ENCODE results near the gene ARAP2.

Gene ARAP2

DNA sequence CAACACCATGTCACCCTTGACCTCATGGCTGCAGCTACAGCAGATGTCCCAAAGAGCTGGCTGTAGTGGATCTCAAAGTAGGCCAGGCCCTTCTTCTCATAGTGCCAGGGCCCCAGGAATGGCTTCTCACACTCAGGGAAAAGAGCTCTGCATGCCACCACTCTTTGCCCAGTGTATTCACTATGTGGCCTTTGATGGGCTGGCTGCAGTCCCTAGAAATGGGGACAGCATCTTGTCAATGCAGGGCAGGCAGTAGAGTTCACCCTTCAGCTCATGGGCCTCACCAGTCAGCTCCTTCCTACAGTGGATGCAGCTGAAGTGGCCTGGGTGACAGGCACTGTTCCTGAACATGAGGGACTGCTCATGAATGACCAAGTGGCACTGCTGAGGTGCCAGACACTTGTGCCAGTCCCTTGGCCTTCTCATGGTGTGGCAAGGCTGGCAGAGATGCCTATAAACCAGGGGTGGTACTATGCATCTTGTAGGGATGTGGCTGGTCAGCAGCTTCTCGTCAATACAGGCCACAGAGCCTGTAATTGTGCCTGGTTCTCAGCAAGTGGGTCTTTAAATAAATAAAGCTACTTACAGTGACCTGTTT, 178.9 kb downstream of the ARAP2 start:
- no peak for DNase-seq
- no peaks in the 10 kb centered on the region for H3K36me3 ChIP-seq
- no peak overlapping the region for H3K4me3 ChIP-seq (ENCODE audit: low read depth, low read length)
- no peaks in the 10 kb centered on the region for H3K9me3 ChIP-seq (ENCODE audit: severe bottlenecking)
- H3K27me3 ChIP-seq (ENCODE audit: insufficient read depth, low read depth, severe bottlenecking): peaks cover 38% of the 10 kb centered on the region
- TF ChIP-seq, protein P1, sequence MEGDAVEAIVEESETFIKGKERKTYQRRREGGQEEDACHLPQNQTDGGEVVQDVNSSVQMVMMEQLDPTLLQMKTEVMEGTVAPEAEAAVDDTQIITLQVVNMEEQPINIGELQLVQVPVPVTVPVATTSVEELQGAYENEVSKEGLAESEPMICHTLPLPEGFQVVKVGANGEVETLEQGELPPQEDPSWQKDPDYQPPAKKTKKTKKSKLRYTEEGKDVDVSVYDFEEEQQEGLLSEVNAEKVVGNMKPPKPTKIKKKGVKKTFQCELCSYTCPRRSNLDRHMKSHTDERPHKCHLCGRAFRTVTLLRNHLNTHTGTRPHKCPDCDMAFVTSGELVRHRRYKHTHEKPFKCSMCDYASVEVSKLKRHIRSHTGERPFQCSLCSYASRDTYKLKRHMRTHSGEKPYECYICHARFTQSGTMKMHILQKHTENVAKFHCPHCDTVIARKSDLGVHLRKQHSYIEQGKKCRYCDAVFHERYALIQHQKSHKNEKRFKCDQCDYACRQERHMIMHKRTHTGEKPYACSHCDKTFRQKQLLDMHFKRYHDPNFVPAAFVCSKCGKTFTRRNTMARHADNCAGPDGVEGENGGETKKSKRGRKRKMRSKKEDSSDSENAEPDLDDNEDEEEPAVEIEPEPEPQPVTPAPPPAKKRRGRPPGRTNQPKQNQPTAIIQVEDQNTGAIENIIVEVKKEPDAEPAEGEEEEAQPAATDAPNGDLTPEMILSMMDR (IDR thresholded peaks at IDR 0.05; ENCODE audit: low read depth, low read length): no peak
- no peak overlapping the region for H3K27ac ChIP-seq

DNA sequence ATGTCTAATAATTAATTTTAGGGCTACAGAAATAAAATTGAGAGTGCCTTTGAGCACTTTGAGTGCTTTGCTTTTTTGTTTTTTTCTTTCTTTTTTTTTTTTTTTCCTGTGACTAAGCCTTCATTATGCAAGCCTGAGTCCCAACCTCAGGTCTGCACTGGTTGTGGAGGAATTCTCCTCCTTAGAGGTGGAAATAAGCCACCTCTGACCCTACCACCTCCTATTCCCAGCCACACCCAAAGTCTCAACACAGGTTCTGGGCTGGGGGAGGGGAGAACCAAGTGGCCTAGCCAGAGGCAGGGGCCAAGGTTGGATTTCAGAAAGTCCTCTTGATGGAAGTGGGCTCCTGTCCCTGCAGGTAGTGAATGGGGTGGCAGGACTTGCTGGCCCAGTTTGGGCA, 180.2 kb downstream of the ARAP2 start:
- TF ChIP-seq, protein P1 (IDR thresholded peaks at IDR 0.05; ENCODE audit: low read depth, low read length): no peak
- H3K9me3 ChIP-seq (ENCODE audit: severe bottlenecking): no peaks in the 10 kb centered on the region
- no peaks in the 10 kb centered on the region for H3K36me3 ChIP-seq
- H3K27ac ChIP-seq: no peak overlapping the region
- peaks cover 28% of the 10 kb centered on the region for H3K27me3 ChIP-seq (ENCODE audit: insufficient read depth, low read depth, severe bottlenecking)
- no peak overlapping the region for H3K4me3 ChIP-seq (ENCODE audit: low read depth, low read length)
- no peak for DNase-seq

DNA sequence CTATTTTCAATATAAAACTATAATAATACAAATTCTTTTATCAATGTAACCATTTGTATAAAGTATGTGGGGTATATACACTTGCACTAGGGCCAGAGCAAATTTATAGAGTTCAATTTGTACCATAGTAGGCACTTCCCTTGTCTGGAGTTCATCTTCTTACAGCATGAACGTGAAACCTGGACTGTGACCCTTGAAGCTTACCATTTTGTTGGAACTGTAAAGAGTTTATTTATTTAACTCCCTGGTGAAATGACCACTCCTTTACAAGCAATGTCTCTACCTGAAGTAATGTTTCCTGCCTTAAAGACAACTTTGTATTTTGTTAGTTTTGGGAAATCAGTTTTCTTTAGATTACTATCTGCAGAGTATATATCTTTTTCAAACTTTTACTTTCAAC, 188.2 kb downstream of the ARAP2 start:
- no peak overlapping the region for H3K27ac ChIP-seq
- DNase-seq: no peak
- H3K9me3 ChIP-seq (ENCODE audit: severe bottlenecking): no peaks in the 10 kb centered on the region
- peaks cover 5% of the 10 kb centered on the region for H3K27me3 ChIP-seq (ENCODE audit: insufficient read depth, low read depth, severe bottlenecking)
- no peaks in the 10 kb centered on the region for H3K36me3 ChIP-seq
- TF ChIP-seq, protein P1 (IDR thresholded peaks at IDR 0.05; ENCODE audit: low read depth, low read length): no peak
- no peak overlapping the region for H3K4me3 ChIP-seq (ENCODE audit: low read depth, low read length)

DNA sequence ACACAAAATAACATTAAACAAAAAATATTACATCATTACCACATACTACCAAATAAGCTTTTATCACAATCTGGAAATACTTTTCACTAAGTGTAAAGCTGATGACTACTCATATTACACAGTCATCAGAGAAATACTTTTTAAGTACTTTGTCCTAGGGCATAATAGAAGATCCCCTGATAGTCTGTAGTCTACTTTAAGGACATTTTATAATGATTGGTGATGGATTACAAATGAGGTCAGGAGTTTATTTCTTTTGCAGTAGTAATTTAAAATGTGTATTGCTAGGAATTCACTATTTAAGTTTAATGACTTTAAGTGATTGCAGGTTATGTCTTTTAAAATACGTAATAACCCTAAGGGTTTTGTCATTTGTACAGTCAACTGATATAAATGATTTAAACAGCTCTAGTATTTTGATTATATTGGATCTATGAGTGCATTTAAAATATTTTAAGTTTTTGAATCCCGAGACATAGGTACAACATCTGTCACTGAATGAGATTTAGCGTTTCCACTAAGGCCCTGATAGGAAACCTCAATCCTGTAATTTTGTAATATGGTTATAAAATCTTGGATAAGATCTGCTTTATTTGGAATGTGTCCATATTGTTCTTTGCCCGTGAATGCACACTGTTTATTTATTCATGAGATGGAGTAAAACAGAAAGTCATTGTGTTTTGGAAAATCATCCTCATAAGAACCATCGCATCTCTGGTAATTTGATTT, 189.5 kb downstream of the ARAP2 start:
- peaks cover 16% of the 10 kb centered on the region for H3K27me3 ChIP-seq (ENCODE audit: insufficient read depth, low read depth, severe bottlenecking)
- no peak overlapping the region for H3K27ac ChIP-seq
- TF ChIP-seq, protein P1 (IDR thresholded peaks at IDR 0.05; ENCODE audit: low read depth, low read length): no peak
- no peak overlapping the region for H3K4me3 ChIP-seq (ENCODE audit: low read depth, low read length)
- DNase-seq: no peak
- H3K36me3 ChIP-seq: no peaks in the 10 kb centered on the region
- H3K9me3 ChIP-seq (ENCODE audit: severe bottlenecking): no peaks in the 10 kb centered on the region

DNA sequence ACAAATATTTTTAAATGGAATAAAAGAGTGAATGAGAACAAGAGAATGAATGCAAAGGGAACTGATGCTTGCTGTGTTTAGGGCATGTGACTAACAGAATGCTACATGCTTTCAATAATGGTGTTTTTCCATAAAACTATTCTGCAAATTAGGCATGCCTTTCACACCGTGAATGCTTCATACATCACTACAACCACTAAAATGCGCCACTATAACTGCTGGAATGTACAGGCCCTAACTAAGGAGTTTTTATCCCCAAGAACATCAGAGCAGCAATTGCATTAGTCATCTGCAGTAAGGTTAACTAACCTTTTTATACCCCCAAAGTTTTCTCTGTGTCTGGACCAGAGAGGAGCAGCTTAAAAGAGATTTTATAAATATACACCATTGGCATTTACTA, 190.4 kb downstream of the ARAP2 start:
- H3K27me3 ChIP-seq (ENCODE audit: insufficient read depth, low read depth, severe bottlenecking): peaks cover 16% of the 10 kb centered on the region
- no peak for DNase-seq
- H3K9me3 ChIP-seq (ENCODE audit: severe bottlenecking): no peaks in the 10 kb centered on the region
- TF ChIP-seq, protein P1 (IDR thresholded peaks at IDR 0.05; ENCODE audit: low read depth, low read length): no peak
- H3K36me3 ChIP-seq: no peaks in the 10 kb centered on the region
- H3K27ac ChIP-seq: no peak overlapping the region
- no peak overlapping the region for H3K4me3 ChIP-seq (ENCODE audit: low read depth, low read length)

Data from WERI-Rb-1 (cell line).